HPDE6-E6E7 (cell line): ENCODE data around the gene DCTN2.
A peak's percentile ranks its signal among the peaks of the same experiment; 100 is the strongest.

ENCODE experiments used
- DNase-seq: peaks from one replicate; pipeline ENCODE4 v3.0.0; 2011; ENCODE audit warnings: missing footprints; ENCODE audit errors: extremely low spot score

DCTN2 gene

DNA sequence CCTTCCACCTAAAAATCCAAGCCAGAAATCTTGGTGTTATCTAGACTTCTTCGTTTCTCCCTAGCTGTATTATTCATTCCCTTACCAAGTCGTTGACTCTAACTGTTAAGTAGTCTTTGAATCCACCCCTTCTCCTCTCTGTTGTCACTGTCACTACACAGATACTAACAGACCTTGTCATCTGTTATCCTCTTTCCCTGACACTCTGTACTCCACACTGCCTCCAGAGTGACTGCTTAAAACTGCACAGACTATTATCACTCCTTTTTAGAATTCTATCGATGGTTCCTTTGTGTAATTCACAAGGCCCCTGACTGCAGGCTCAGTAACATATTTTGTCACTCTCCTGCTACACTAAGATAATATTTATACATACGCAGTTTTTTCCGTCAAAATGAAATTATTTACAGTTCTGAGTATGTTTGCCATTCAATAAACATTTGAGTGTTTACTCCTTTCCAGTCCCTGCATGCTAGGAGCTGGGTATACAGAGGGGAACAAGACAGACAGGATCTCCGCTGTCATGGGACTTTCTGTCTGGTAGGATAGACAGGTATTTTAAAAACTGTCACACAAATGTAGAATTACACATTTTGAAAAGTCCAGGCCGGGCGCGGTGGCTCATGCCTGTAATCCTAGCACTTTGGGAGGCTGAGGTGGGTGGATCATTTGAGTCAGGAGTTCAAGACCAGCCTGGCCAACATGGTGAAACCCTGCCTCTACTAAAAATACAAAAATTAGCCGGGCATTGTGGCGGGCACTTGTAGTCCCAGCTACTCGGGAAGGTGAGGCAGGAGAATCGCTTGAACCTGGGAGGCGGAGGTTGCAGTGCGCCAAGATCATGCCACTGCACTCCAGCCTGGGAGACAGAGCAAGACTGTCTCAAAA is 55.4 kb downstream of the DCTN2 start:
- no peak for DNase-seq

- no peak for DNase-seq
These were observed 56.9 kb downstream of the DCTN2 start for GRCh38 chr12:57490126-57490525.

GRCh38 chr12:57489157-57489641 is 57.8 kb downstream of the DCTN2 start:
- DNase-seq, result no peak

- no peak for DNase-seq
These were observed 58.4 kb downstream of the DCTN2 start for GRCh38 chr12:57488402-57489156.

- DNase-seq, result peak; percentile 97
These were observed 59.2 kb downstream of the DCTN2 start, which contains the start of gene MARS1 for GRCh38 chr12:57487597-57488401. MARS1 (plus strand) TSS chr12:57488068; CDS start chr12:57488091, 23 bp downstream.

DNA sequence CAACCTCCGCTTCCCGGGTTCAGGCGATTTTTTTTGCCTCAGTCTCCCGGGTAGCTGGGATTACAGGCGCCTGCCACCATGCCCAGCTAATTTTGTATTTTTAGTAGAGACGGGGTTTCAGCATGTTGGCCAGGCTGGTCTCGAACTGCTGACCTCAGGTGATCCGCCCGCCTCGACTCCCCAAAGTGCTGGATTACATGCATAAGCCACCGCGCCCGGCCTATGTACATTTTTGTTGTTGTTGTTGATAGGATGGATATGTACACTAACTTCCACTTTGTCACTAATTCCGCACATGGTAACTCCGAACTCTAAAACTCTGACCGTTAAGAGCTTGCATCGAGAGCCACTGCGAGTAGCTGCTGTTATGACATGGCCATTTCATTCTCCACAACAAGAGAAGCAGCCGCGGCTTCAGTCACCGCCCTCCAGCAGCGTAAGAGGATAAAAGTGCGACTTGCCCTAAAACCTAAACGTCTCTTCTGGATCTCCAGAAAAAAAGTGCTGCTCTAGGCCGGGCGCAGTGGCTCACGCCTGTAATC is 59.9 kb downstream of the DCTN2 start:
- DNase-seq, result no peak

DNA sequence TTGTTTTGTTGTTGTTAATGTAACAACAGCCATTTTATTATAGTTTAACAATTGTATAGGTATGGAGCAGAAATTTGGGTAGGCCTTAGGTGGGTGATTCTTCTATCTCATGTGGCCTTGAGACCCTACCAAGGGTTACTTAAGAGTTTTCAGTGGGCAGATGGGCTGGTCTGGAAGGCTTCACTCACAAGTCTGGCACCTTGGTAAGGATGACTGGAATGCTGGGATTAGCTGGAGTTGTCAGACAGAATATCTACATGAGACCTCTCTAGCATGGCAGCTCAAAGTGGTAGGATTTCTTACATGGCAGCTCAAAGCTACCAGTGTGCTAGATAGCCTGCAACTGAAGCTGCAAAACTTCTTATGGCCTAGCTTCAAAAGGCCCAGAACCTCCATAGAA is 61.3 kb downstream of the DCTN2 start:
- no peak for DNase-seq

DNA sequence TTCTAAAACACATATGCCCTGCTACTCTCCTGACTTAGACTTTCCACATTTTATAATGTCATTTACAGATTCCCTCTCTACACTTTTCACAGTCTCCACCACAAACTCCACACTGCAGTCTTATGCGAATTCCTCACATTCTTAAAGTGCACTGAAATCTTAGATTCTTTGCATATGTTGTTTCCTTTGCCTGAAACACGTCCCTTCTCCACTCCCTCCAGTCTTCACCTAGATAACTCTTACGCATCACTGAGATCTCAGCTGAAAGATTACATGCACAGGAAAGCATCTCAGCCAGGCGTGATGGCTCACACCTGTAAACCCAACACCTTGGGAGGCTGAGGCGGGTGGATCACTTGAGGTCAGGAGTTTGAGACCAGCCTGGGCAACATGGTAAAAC is 63.5 kb downstream of the DCTN2 start:
- no peak for DNase-seq

GRCh38 chr12:57481671-57482070 is 65.3 kb downstream of the DCTN2 start:
- no peak for DNase-seq
